Measurements from ENCODE around the gene HYAL1.

The HYAL1 gene

GRCh38 chr3:50267280-50267913 lies 36.0 kb downstream of the HYAL1 start:
- TF ChIP-seq, protein P1, sequence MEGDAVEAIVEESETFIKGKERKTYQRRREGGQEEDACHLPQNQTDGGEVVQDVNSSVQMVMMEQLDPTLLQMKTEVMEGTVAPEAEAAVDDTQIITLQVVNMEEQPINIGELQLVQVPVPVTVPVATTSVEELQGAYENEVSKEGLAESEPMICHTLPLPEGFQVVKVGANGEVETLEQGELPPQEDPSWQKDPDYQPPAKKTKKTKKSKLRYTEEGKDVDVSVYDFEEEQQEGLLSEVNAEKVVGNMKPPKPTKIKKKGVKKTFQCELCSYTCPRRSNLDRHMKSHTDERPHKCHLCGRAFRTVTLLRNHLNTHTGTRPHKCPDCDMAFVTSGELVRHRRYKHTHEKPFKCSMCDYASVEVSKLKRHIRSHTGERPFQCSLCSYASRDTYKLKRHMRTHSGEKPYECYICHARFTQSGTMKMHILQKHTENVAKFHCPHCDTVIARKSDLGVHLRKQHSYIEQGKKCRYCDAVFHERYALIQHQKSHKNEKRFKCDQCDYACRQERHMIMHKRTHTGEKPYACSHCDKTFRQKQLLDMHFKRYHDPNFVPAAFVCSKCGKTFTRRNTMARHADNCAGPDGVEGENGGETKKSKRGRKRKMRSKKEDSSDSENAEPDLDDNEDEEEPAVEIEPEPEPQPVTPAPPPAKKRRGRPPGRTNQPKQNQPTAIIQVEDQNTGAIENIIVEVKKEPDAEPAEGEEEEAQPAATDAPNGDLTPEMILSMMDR (IDR thresholded peaks at IDR 0.05; ENCODE audit: insufficient read depth, low read depth, low read length, missing control alignments): no peak
- H3K4me3 ChIP-seq (ENCODE audit: low read depth, low read length): no peak overlapping the region
- no peak for DNase-seq (ENCODE audit: low read depth)

- no peak for DNase-seq (ENCODE audit: low read depth)
- H3K4me3 ChIP-seq (ENCODE audit: low read depth, low read length): no peak overlapping the region
- TF ChIP-seq, protein P1 (IDR thresholded peaks at IDR 0.05; ENCODE audit: insufficient read depth, low read depth, low read length, missing control alignments): no peak
Measured at GRCh38 chr3:50266836-50267235, 36.5 kb downstream of the HYAL1 start.

- TF ChIP-seq, protein P1 (IDR thresholded peaks at IDR 0.05; ENCODE audit: insufficient read depth, low read depth, low read length, missing control alignments): no peak
- no peak for DNase-seq (ENCODE audit: low read depth)
- no peak overlapping the region for H3K4me3 ChIP-seq (ENCODE audit: low read depth, low read length)
Measured at GRCh38 chr3:50266017-50266416, 37.4 kb downstream of the HYAL1 start.

GRCh38 chr3:50265571-50265970 lies 37.8 kb downstream of the HYAL1 start:
- no peak overlapping the region for H3K4me3 ChIP-seq (ENCODE audit: low read depth, low read length)
- no peak for DNase-seq (ENCODE audit: low read depth)
- TF ChIP-seq, protein P1 (IDR thresholded peaks at IDR 0.05; ENCODE audit: insufficient read depth, low read depth, low read length, missing control alignments): no peak

DNA sequence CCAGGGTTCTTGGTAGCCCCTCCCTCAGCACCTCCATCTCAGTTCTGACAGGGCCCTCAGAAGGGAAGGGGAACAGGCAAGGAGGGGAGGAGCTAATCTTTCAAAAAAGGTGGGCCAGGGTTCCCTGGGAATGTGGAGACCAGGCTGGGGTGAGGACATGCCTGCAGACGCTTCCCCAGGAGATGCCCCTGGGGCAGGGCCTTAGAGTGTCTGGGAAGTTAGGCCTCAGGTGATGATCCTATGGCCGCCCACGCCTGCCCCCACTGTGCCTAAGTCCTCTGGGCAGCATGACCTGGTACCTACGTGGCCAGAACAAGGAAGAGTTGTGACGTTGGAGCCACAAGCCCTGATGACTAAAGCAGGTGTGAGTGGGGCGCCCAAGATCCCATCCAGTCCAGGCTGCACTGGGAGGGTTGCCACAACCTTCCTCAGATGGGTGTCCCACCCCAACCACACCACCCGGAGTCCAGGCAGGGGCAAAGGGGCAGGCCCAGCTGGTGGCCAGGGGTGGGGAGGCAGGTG lies 38.3 kb downstream of the HYAL1 start:
- DNase-seq (ENCODE audit: low read depth): no peak
- H3K4me3 ChIP-seq (ENCODE audit: low read depth, low read length): no peak overlapping the region
- TF ChIP-seq, protein P1 (IDR thresholded peaks at IDR 0.05; ENCODE audit: insufficient read depth, low read depth, low read length, missing control alignments): no peak

GRCh38 chr3:50264383-50264963 lies 38.9 kb downstream of the HYAL1 start:
- DNase-seq (ENCODE audit: low read depth): no peak
- TF ChIP-seq, protein P1 (IDR thresholded peaks at IDR 0.05; ENCODE audit: insufficient read depth, low read depth, low read length, missing control alignments): no peak
- no peak overlapping the region for H3K4me3 ChIP-seq (ENCODE audit: low read depth, low read length)
